ENCODE measurements around the gene NKPD1.
A peak's percentile ranks its signal among the peaks of the same experiment; 100 is the strongest.

NKPD1 gene

GRCh38 chr19:45180936-45181335, 20.2 kb upstream of the NKPD1 start:
- no peak overlapping the region for H3K4me2 ChIP-seq (ENCODE audit: low read depth, low read length)
- H3K36me3 ChIP-seq (replicated peaks; ENCODE audit: insufficient read depth, low read length): no peaks in the 10 kb centered on the region
- TF ChIP-seq EZH2 (optimal IDR thresholded peaks at IDR 0.05; ENCODE audit: low read depth, low read length) (no peak), EZH2phosphoT487 (IDR thresholded peaks at IDR 0.05; ENCODE audit: low read length) (no peak), CTCF (IDR thresholded peaks at IDR 0.05; ENCODE audit: low read length) (no peak)
- H3K9me3 ChIP-seq (replicated peaks; ENCODE audit: insufficient read depth, low read length): no peaks in the 10 kb centered on the region
- H3F3A ChIP-seq (ENCODE audit: insufficient read depth, low read length): peaks cover 8% of the 10 kb centered on the region; the same call in 1 of the 2 replicates
- no peaks in the 10 kb centered on the region for H4K20me1 ChIP-seq (ENCODE audit: insufficient read depth, low read length)
- no peak for DNase-seq
- no peaks in the 10 kb centered on the region for H3K27me3 ChIP-seq (replicated peaks; ENCODE audit: insufficient read depth, low read length)
- no peak overlapping the region for H3K27ac ChIP-seq (ENCODE audit: low read length)
- H3K4me1 ChIP-seq (ENCODE audit: low read length): 0 out of 2 replicates have a peak, but pooled peaks cover 3% of the 10 kb centered on the region
- no peaks in the 10 kb centered on the region for H3K9me2 ChIP-seq (replicated peaks; ENCODE audit: insufficient read depth, low read length)
- no peak overlapping the region for H3K9ac ChIP-seq (ENCODE audit: low read length)
- no peak overlapping the region for H2AFZ ChIP-seq (ENCODE audit: low read length)
- peaks cover 34% of the 10 kb centered on the region for H3K79me2 ChIP-seq (ENCODE audit: low read length)
- no peak overlapping the region for H3K4me3 ChIP-seq (ENCODE audit: low read length)

- 0 out of 2 replicates have a peak, but pooled peaks cover 3% of the 10 kb centered on the region for H3K4me1 ChIP-seq (ENCODE audit: low read length)
- peak overlapping the region; percentile 80; the same call in 1 of the 2 replicates for H3K9ac ChIP-seq (ENCODE audit: low read length)
- no peaks in the 10 kb centered on the region for H3K36me3 ChIP-seq (replicated peaks; ENCODE audit: insufficient read depth, low read length)
- peak overlapping the region; percentile 93 for H3K4me2 ChIP-seq (ENCODE audit: low read depth, low read length)
- no peak overlapping the region for H3K27ac ChIP-seq (ENCODE audit: low read length)
- no peaks in the 10 kb centered on the region for H3K9me3 ChIP-seq (replicated peaks; ENCODE audit: insufficient read depth, low read length)
- no peak overlapping the region for H2AFZ ChIP-seq (ENCODE audit: low read length)
- no peaks in the 10 kb centered on the region for H3K9me2 ChIP-seq (replicated peaks; ENCODE audit: insufficient read depth, low read length)
- no peak for DNase-seq
- no peaks in the 10 kb centered on the region for H4K20me1 ChIP-seq (ENCODE audit: insufficient read depth, low read length)
- H3K79me2 ChIP-seq (ENCODE audit: low read length): peaks cover 34% of the 10 kb centered on the region
- H3K27me3 ChIP-seq (replicated peaks; ENCODE audit: insufficient read depth, low read length): no peaks in the 10 kb centered on the region
- TF ChIP-seq EZH2phosphoT487 (IDR thresholded peaks at IDR 0.05; ENCODE audit: low read length): no peak
- TF ChIP-seq EZH2 (optimal IDR thresholded peaks at IDR 0.05; ENCODE audit: low read depth, low read length): no peak
- TF ChIP-seq CTCF (IDR thresholded peaks at IDR 0.05; ENCODE audit: low read length): no peak
- peak overlapping the region; percentile 100 for H3K4me3 ChIP-seq (ENCODE audit: low read length)
- peaks cover 8% of the 10 kb centered on the region; the same call in 1 of the 2 replicates for H3F3A ChIP-seq (ENCODE audit: insufficient read depth, low read length)
Measured at GRCh38 chr19:45179892-45180370, 19.1 kb upstream of the NKPD1 start.

GRCh38 chr19:45179072-45179891, 18.5 kb upstream of the NKPD1 start:
- no peak for TF ChIP-seq EZH2 (optimal IDR thresholded peaks at IDR 0.05; ENCODE audit: low read depth, low read length)
- no peak for TF ChIP-seq CTCF (IDR thresholded peaks at IDR 0.05; ENCODE audit: low read length)
- TF ChIP-seq EZH2phosphoT487 (IDR thresholded peaks at IDR 0.05; ENCODE audit: low read length): no peak
- H3K4me1 ChIP-seq (ENCODE audit: low read length): 0 out of 2 replicates have a peak, but pooled peaks cover 3% of the 10 kb centered on the region
- H3K27ac ChIP-seq (ENCODE audit: low read length): peak overlapping the region; percentile 74
- peak overlapping the region; percentile 80 for H3K9ac ChIP-seq (ENCODE audit: low read length)
- peak overlapping the region; percentile 93 for H3K4me2 ChIP-seq (ENCODE audit: low read depth, low read length)
- peaks cover 8% of the 10 kb centered on the region; the same call in 1 of the 2 replicates for H3F3A ChIP-seq (ENCODE audit: insufficient read depth, low read length)
- no peaks in the 10 kb centered on the region for H4K20me1 ChIP-seq (ENCODE audit: insufficient read depth, low read length)
- H3K27me3 ChIP-seq (replicated peaks; ENCODE audit: insufficient read depth, low read length): no peaks in the 10 kb centered on the region
- no peaks in the 10 kb centered on the region for H3K36me3 ChIP-seq (replicated peaks; ENCODE audit: insufficient read depth, low read length)
- peak; percentile 37 for DNase-seq
- peak overlapping the region; percentile 92 for H2AFZ ChIP-seq (ENCODE audit: low read length)
- no peaks in the 10 kb centered on the region for H3K9me3 ChIP-seq (replicated peaks; ENCODE audit: insufficient read depth, low read length)
- no peaks in the 10 kb centered on the region for H3K9me2 ChIP-seq (replicated peaks; ENCODE audit: insufficient read depth, low read length)
- peak overlapping the region; percentile 100 for H3K4me3 ChIP-seq (ENCODE audit: low read length)
- peaks cover 34% of the 10 kb centered on the region for H3K79me2 ChIP-seq (ENCODE audit: low read length)

All from MM.1S (cell line).